PC-3 (cell line): ENCODE data around the gene MDGA2. TPM values are rescaled to one million over a fixed set of nuclear protein-coding genes. Genes with fewer than 3 reads are reported as not detected.

Experiments
- ATAC-seq: fragments of 200-7000 bp; cut with Tn5 transposase; 2 replicates; pipeline ENCODE4 v1.9.1; 2020; ENCODE audit warnings: mild to moderate bottlenecking, moderate library complexity
- BruUV-seq: library from RNA; stranded (reverse); fragments of 400-500 nt; replicated peaks from 2 replicates; lab custom pipeline; 2021; lab: Mats Ljungman, UMichigan
- CTCF ChIA-PET: fragments of 300-600 bp; sonication (Branson Sonifier 250); formaldehyde crosslinking; loops from one replicate; lab custom pipeline; 2022; ENCODE audit warnings: antibody characterized with exemption; lab: Charles Lee
- POLR2A ChIA-PET: fragments of 300-600 bp; sonication (Branson Sonifier 250); formaldehyde crosslinking; loops from one replicate; lab custom pipeline; 2022; ENCODE audit warnings: antibody characterized with exemption; ENCODE audit not compliant: unreplicated experiment; lab: Charles Lee
- DNase-seq: peaks from one replicate; pipeline ENCODE4 v3.0.0-alpha.2; 2015
- H2AFZ ChIP-seq: fragments of 300-600 bp; sonication (generic); 2 replicates; pipeline ENCODE4 v1.6.0; 2016; ENCODE audit warnings: antibody characterized with exemption, low read length
- H3F3A ChIP-seq: fragments of 300-600 bp; sonication (generic); one replicate; pipeline ENCODE4 v1.6.0; 2017; ENCODE audit warnings: antibody characterized with exemption, low read length, control low read depth, mild to moderate bottlenecking; ENCODE audit not compliant: unreplicated experiment
- H3K27ac ChIP-seq: fragments of 300-600 bp; sonication (generic); 2 replicates; pipeline ENCODE4 v1.5.1; 2016; ENCODE audit warnings: mild to moderate bottlenecking, low read length
- H3K27me3 ChIP-seq: fragments of 300-600 bp; sonication (generic); 2 replicates; pipeline ENCODE4 v1.6.1; 2016; ENCODE audit warnings: low read length, mixed read lengths
- H3K36me3 ChIP-seq: fragments of 300-600 bp; sonication (generic); 2 replicates; pipeline ENCODE4 v1.6.1; 2016; ENCODE audit warnings: low read depth, mixed run types, low read length, mixed read lengths
- H3K4me1 ChIP-seq: fragments of 300-600 bp; sonication (generic); 2 replicates; pipeline ENCODE4 v1.5.1; 2016; ENCODE audit warnings: low read length; ENCODE audit not compliant: insufficient read depth
- H3K4me2 ChIP-seq: fragments of 300-600 bp; sonication (generic); 2 replicates; pipeline ENCODE4 v1.6.0; 2016; ENCODE audit warnings: low read length
- H3K4me3 ChIP-seq: fragments of 300-600 bp; sonication (generic); 2 replicates; pipeline ENCODE4 v1.5.1; 2016; ENCODE audit warnings: mild to moderate bottlenecking, low read length, mixed read lengths
- H3K79me2 ChIP-seq: fragments of 300-600 bp; sonication (generic); 2 replicates; pipeline ENCODE4 v1.6.1; 2017; ENCODE audit warnings: low read length, mixed read lengths
- H3K9ac ChIP-seq: fragments of 300-600 bp; sonication (generic); 2 replicates; pipeline ENCODE4 v1.6.0; 2016; ENCODE audit warnings: mild to moderate bottlenecking, low read length
- H3K9me2 ChIP-seq: fragments of 300-600 bp; sonication (generic); replicated peaks from 2 replicates; pipeline ENCODE4 v1.6.1; 2016; ENCODE audit warnings: mixed run types, low read length, mixed read lengths
- H3K9me3 ChIP-seq: fragments of 300-600 bp; sonication (generic); 2 replicates; pipeline ENCODE4 v1.6.1; 2016; ENCODE audit warnings: low read length, mixed read lengths
- H4K20me1 ChIP-seq: fragments of 300-600 bp; sonication (generic); 2 replicates; pipeline ENCODE4 v1.6.1; 2016; ENCODE audit warnings: low read length, mixed read lengths
- EZH2 ChIP-seq: fragments of 300-600 bp; sonication (generic); IDR thresholded peaks from one replicate; pipeline ENCODE4 v1.6.1; 2017; ENCODE audit warnings: antibody characterized with exemption, mild to moderate bottlenecking, low read length; ENCODE audit not compliant: unreplicated experiment
- EZH2phosphoT487 ChIP-seq: fragments of 300-600 bp; sonication (generic); IDR thresholded peaks from 2 replicates; pipeline ENCODE4 v1.6.1; 2018; ENCODE audit warnings: mild to moderate bottlenecking, antibody characterized with exemption, low read length, borderline replicate concordance
- intact Hi-C: fragments of 100-400 bp; cut with micrococcal nuclease; formaldehyde crosslinking; loops from 2 replicates; pipeline ENCODE4 v1.9.0; 2023
- total RNA-seq: library from RNA; depleted of rRNA; stranded (reverse); fragments of >200 nt; gene quantifications from 2 replicates; pipeline ENCODE4 v1.2.3, GENCODE V29; 2014
- TF ChIP-seq, protein P1 (sequence below): fragments of 300-600 bp; sonication (generic); conservative IDR thresholded peaks from 2 replicates; pipeline ENCODE4 v1.5.1; 2017; ENCODE audit warnings: antibody characterized with exemption, low read depth, mild to moderate bottlenecking, low read length

The MDGA2 gene
- total RNA-seq, 1 experiment from 2014 or later: 0.04 TPM

DNA sequence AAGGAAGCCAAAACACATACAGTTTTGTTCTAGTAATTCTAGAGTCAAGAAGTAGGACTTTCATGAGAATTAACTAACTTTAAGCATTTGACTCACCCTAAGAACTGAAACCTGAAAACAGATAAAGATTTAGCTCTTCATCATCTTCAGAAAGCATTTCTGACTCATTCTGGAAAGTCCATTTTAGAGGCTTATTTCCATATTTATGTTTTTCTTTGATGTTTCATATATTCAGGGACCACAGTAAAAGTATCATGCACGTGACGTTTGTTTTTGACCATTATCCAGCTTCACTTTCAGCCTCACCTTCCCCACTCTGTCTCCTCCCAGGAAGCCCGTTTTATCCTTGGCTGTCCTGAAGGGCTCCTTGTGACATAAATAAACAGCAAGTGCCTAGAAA, 79.2 kb downstream of the MDGA2 start:
- Histone ChIP-seq H4K20me1 (no peaks in the 10 kb centered on the region), H3K27ac (no peak overlapping the region), H3K36me3 (no peaks in the 10 kb centered on the region), H3K4me2 (no peak overlapping the region), H3K9me2 (no peaks in the 10 kb centered on the region), H3K9me3 (no peaks in the 10 kb centered on the region), H3K4me3 (no peak overlapping the region), H2AFZ (no peak overlapping the region), H3K4me1 (no peaks in the 10 kb centered on the region), H3K79me2 (no peaks in the 10 kb centered on the region), H3K9ac (no peak overlapping the region), H3K27me3 (no peaks in the 10 kb centered on the region), H3F3A (no peaks in the 10 kb centered on the region)
- no peak for DNase-seq
- BruUV-seq: no TSS peak
- CTCF ChIA-PET: no interaction called here
- POLR2A ChIA-PET: no interaction called here
- intact Hi-C loops: no loop called here
- TF ChIP-seq, protein P1, sequence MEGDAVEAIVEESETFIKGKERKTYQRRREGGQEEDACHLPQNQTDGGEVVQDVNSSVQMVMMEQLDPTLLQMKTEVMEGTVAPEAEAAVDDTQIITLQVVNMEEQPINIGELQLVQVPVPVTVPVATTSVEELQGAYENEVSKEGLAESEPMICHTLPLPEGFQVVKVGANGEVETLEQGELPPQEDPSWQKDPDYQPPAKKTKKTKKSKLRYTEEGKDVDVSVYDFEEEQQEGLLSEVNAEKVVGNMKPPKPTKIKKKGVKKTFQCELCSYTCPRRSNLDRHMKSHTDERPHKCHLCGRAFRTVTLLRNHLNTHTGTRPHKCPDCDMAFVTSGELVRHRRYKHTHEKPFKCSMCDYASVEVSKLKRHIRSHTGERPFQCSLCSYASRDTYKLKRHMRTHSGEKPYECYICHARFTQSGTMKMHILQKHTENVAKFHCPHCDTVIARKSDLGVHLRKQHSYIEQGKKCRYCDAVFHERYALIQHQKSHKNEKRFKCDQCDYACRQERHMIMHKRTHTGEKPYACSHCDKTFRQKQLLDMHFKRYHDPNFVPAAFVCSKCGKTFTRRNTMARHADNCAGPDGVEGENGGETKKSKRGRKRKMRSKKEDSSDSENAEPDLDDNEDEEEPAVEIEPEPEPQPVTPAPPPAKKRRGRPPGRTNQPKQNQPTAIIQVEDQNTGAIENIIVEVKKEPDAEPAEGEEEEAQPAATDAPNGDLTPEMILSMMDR: no peak
- TF ChIP-seq EZH2phosphoT487 (no peak), EZH2 (no peak)
- ATAC-seq: no peak

DNA sequence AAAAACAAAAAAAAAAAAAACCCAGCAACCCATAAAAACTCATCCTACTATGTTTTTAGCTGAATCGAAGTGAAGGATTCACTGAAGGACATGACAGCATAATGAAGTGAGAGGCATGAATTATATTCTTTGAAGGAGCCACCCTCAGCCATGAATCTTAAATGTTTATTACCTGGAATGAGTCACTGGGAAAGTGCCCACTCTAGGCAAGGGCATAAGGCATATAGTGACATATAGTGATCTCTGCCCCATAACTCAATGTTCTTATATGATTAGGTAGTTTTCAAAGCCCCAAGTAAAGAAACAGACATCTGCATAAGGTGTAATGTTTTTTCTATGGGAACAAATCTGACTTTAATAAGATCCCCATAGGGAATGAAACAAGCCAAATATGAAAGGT, 79.9 kb downstream of the MDGA2 start:
- Histone ChIP-seq H3K79me2 (no peaks in the 10 kb centered on the region), H3K9me3 (no peaks in the 10 kb centered on the region), H3K9me2 (no peaks in the 10 kb centered on the region), H3K4me3 (no peak overlapping the region), H3K36me3 (no peaks in the 10 kb centered on the region), H3K4me1 (no peaks in the 10 kb centered on the region), H2AFZ (no peak overlapping the region), H3K27me3 (no peaks in the 10 kb centered on the region), H3K4me2 (no peak overlapping the region), H4K20me1 (no peaks in the 10 kb centered on the region), H3F3A (no peaks in the 10 kb centered on the region), H3K27ac (no peak overlapping the region), H3K9ac (no peak overlapping the region)
- no peak for TF ChIP-seq EZH2
- TF ChIP-seq EZH2phosphoT487: no peak
- TF ChIP-seq, protein P1: no peak
- no peak for DNase-seq
- intact Hi-C loops: no loop called here
- CTCF ChIA-PET: no interaction called here
- POLR2A ChIA-PET: no interaction called here
- BruUV-seq: no TSS peak
- ATAC-seq: no peak

DNA sequence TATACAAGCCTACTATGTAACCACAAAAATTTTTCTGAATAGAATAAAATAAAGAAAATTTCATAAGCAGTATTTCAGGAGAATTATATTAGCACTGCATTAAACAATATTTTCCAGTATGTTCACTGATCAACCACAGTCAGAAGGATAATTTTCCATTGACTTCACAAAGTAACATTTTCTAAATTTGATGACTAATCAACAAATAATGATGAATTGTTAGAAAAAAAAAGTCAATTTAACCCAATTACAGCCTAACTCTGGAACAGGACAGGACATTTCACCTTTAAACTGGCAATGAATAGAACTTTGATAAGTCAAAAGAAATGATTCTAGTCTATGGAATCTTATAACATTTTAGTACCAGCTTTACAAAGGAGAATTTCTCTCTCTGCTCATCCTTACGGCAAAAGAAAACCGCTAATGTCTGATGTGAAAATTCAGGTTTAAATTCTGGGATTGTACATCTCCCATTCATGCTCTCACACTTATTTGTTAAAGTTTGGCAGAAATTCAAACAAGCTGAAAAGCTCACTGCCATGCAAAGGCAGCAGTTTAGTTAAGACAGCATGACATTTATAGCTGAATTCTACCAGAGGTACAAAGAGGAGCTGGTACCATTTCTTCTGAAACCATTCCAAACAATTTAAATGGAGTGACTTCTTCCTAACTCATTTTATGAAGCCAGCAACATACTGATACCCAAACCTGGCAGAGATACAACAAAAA, 84.5 kb downstream of the MDGA2 start:
- no TSS peak for BruUV-seq
- no peak for ATAC-seq
- H3K4me1 ChIP-seq: no peaks in the 10 kb centered on the region
- TF ChIP-seq EZH2: no peak
- no peak for TF ChIP-seq EZH2phosphoT487
- TF ChIP-seq, protein P1: no peak
- no peak overlapping the region for H3K9ac ChIP-seq
- H3K9me3 ChIP-seq: no peaks in the 10 kb centered on the region
- H3K27ac ChIP-seq: no peak overlapping the region
- no peaks in the 10 kb centered on the region for H3F3A ChIP-seq
- no peak overlapping the region for H3K4me2 ChIP-seq
- H3K9me2 ChIP-seq: no peaks in the 10 kb centered on the region; the same call in 1 of the 2 replicates
- no peak overlapping the region for H2AFZ ChIP-seq
- intact Hi-C loops: no loop called here
- no peak for DNase-seq
- H3K79me2 ChIP-seq: no peaks in the 10 kb centered on the region
- no peaks in the 10 kb centered on the region for H3K27me3 ChIP-seq
- no peaks in the 10 kb centered on the region for H3K36me3 ChIP-seq
- CTCF ChIA-PET: no interaction called here
- no peaks in the 10 kb centered on the region for H4K20me1 ChIP-seq
- POLR2A ChIA-PET: no interaction called here
- no peak overlapping the region for H3K4me3 ChIP-seq
